Measurements from ENCODE around the gene PGP.
A peak's percentile ranks its signal among the peaks of the same experiment; 100 is the strongest.
"Not testable (repeated sequence)": the region's sequence is repeated elsewhere in the genome, so short reads cannot be mapped to it uniquely, and the experiment has no call there.

The PGP gene, protein sequence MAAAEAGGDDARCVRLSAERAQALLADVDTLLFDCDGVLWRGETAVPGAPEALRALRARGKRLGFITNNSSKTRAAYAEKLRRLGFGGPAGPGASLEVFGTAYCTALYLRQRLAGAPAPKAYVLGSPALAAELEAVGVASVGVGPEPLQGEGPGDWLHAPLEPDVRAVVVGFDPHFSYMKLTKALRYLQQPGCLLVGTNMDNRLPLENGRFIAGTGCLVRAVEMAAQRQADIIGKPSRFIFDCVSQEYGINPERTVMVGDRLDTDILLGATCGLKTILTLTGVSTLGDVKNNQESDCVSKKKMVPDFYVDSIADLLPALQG

DNA sequence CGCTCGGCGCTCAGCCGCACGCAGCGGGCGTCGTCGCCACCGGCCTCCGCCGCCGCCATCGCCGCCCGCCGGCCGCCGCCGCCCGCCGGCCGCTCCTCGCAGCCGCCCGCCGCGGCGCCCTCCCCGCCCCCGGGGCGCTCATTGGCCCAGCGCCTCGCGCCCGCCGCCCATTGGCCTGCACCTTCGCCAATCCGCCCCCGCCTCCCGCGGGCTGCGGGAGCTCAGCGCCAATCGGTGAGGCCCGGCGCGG lies at the start of gene PGP:
PGP (minus strand) TSS at position 122 of the 250 bp plus-strand sequence; CDS start at position 59, 63 bp downstream.
- Histone ChIP-seq H3K4me1 (ENCODE audit: control insufficient read depth in 5 of 5, insufficient read depth in 5 of 5, low read length in 5 of 5) (peaks cover 6 to 31% (median 22%) of the 10 kb centered on the region in 5 donors), H3K9ac (ENCODE audit: low read length in 5 of 5) (peak within 1 kb of the TSS in 4 of 5 donors; percentile 72 to 85 (median 78))

DNA sequence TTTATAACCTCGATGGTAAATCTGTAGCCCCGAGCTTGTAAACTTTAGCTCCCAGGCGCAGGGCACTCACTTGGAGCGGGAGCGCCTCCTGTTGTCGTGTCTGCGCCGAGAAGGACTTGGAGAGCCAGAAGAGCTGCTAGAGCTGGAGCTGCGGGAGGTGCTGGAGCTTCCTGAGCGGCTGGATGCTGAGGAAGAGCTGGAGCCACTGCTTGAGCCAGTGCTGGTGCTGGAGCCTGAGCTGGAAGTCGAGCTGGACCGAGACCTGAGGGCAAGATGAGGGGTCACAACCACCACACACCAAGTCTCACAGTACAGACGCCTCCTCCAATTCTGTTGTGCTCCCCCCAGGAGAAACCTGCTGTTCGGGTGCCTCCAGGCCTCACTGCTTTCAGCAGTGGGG lies 48.4 kb upstream of the PGP start:
- not testable (repeated sequence) for H3K27ac ChIP-seq (ENCODE audit: low read depth, low read length); H3K4me3 ChIP-seq (ENCODE audit: low read depth in 1 of 5, low read length in 5 of 5); H3K9me3 ChIP-seq (ENCODE audit: control insufficient read depth in 5 of 5, low read length in 5 of 5); H3K9ac ChIP-seq (ENCODE audit: low read length in 5 of 5); H3K27me3 ChIP-seq (ENCODE audit: control insufficient read depth in 5 of 5, insufficient read depth in 4 of 5, low read length in 5 of 5)
- Histone ChIP-seq H3K36me3 (ENCODE audit: control insufficient read depth in 5 of 5, insufficient read depth in 5 of 5, low read length in 5 of 5) (peaks cover 14 to 61% (median 40%) of the 10 kb centered on the region in 5 donors), H3K4me1 (ENCODE audit: control insufficient read depth in 5 of 5, insufficient read depth in 5 of 5, low read length in 5 of 5) (peaks cover under 1 to 24% (median 19%) of the 10 kb centered on the region in 5 donors)

More for the DNA sequence above, at the start of gene PGP:
- peak within 1 kb of the TSS; percentile 80 to 88 (median 83) for H3K4me3 ChIP-seq (ENCODE audit: low read depth in 1 of 5, low read length in 5 of 5)
- no peaks in the 10 kb centered on the region for H3K27me3 ChIP-seq (ENCODE audit: control insufficient read depth in 5 of 5, insufficient read depth in 4 of 5, low read length in 5 of 5)
- peak within 1 kb of the TSS; percentile 83 for H3K27ac ChIP-seq (ENCODE audit: low read depth, low read length)
- H3K36me3 ChIP-seq (ENCODE audit: control insufficient read depth in 5 of 5, insufficient read depth in 5 of 5, low read length in 5 of 5), result peaks cover 0 to 18% (median 7%) of the 10 kb centered on the region in 5 donors
- H3K9me3 ChIP-seq (ENCODE audit: control insufficient read depth in 5 of 5, low read length in 5 of 5), result no peaks in the 10 kb centered on the region

DNA sequence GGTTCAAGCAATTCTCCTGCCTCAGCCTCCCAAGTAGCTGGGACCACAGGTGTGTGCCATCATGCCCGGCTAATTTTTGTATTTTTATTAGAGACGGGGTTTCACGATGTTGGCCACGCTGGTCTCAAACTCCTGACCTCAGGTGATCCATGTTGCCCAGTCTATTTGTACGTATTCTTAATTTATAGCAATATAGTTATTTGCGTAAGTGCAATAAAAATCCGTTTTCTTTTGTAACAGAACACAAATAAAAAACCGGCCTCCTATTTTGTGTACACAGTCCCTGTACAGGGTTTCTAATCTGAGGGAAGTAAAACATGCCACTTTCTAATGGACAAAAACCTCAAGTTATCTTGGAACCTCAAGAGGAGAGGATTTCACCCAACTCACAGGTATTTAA lies 45.6 kb upstream of the PGP start:
- Histone ChIP-seq H3K9ac (ENCODE audit: low read length in 5 of 5) (no peak overlapping the region), H3K4me1 (ENCODE audit: control insufficient read depth in 5 of 5, insufficient read depth in 5 of 5, low read length in 5 of 5) (peaks cover 0 to 7% (median 6%) of the 10 kb centered on the region in 5 donors), H3K27me3 (ENCODE audit: control insufficient read depth in 5 of 5, insufficient read depth in 4 of 5, low read length in 5 of 5) (no peaks in the 10 kb centered on the region), H3K36me3 (ENCODE audit: control insufficient read depth in 5 of 5, insufficient read depth in 5 of 5, low read length in 5 of 5) (peaks cover 14 to 86% (median 67%) of the 10 kb centered on the region in 5 donors), H3K27ac (ENCODE audit: low read depth, low read length) (no peak overlapping the region), H3K9me3 (ENCODE audit: control insufficient read depth in 5 of 5, low read length in 5 of 5) (no peaks in the 10 kb centered on the region), H3K4me3 (ENCODE audit: low read depth in 1 of 5, low read length in 5 of 5) (no peak overlapping the region)

DNA sequence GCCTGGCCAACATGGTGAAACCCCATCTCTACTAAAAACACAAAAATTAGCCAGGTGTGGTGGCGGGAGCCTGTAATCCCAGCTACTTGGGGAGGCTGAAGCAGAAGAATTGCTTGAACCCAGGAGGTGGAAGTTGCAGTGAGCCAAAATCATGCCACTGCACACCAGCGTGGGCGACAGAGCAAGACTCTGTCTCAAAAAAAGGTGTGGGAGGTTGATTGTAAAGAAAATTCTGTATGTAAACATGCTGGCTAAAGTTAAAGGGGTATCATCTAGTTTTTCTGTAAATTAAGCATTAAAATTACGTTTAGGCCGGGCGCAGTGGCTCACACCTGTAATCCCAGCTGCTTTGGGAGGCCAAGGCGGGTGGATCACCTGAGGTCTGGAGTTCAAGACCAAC lies 43.9 kb upstream of the PGP start:
- H3K9me3 ChIP-seq (ENCODE audit: control insufficient read depth in 5 of 5, low read length in 5 of 5); H3K27me3 ChIP-seq (ENCODE audit: control insufficient read depth in 5 of 5, insufficient read depth in 4 of 5, low read length in 5 of 5); H3K27ac ChIP-seq (ENCODE audit: low read depth, low read length); H3K4me1 ChIP-seq (ENCODE audit: control insufficient read depth in 5 of 5, insufficient read depth in 5 of 5, low read length in 5 of 5); H3K4me3 ChIP-seq (ENCODE audit: low read depth in 1 of 5, low read length in 5 of 5); H3K9ac ChIP-seq (ENCODE audit: low read length in 5 of 5): not testable (repeated sequence)
- H3K36me3 ChIP-seq (ENCODE audit: control insufficient read depth in 5 of 5, insufficient read depth in 5 of 5, low read length in 5 of 5), result peaks cover 12 to 90% (median 78%) of the 10 kb centered on the region in 5 donors

DNA sequence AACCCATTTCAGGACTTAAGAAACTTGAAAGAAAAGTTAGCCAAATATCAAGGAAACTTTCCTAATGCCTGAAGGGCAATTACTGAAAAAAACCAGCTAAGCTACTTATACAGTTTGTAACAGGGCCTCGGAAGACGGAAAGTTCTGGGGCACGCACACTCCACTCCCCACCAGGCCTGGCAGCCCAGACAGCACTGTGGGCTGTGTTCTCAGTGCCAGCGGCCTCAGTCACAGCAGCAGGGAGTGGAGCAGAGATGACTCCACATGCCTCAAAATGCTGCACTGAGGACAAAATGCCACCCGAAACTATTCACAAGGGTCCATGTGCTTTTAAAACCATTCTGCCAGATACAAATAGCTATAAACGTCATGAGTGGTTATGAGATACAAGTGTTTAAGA lies 43.1 kb upstream of the PGP start:
- Histone ChIP-seq H3K4me3 (ENCODE audit: low read depth in 1 of 5, low read length in 5 of 5) (no peak overlapping the region), H3K9me3 (ENCODE audit: control insufficient read depth in 5 of 5, low read length in 5 of 5) (no peaks in the 10 kb centered on the region), H3K36me3 (ENCODE audit: control insufficient read depth in 5 of 5, insufficient read depth in 5 of 5, low read length in 5 of 5) (peaks cover 12 to 89% (median 75%) of the 10 kb centered on the region in 5 donors), H3K9ac (ENCODE audit: low read length in 5 of 5) (no peak overlapping the region), H3K27me3 (ENCODE audit: control insufficient read depth in 5 of 5, insufficient read depth in 4 of 5, low read length in 5 of 5) (no peaks in the 10 kb centered on the region), H3K27ac (ENCODE audit: low read depth, low read length) (no peak overlapping the region), H3K4me1 (ENCODE audit: control insufficient read depth in 5 of 5, insufficient read depth in 5 of 5, low read length in 5 of 5) (no peaks in the 10 kb centered on the region)

DNA sequence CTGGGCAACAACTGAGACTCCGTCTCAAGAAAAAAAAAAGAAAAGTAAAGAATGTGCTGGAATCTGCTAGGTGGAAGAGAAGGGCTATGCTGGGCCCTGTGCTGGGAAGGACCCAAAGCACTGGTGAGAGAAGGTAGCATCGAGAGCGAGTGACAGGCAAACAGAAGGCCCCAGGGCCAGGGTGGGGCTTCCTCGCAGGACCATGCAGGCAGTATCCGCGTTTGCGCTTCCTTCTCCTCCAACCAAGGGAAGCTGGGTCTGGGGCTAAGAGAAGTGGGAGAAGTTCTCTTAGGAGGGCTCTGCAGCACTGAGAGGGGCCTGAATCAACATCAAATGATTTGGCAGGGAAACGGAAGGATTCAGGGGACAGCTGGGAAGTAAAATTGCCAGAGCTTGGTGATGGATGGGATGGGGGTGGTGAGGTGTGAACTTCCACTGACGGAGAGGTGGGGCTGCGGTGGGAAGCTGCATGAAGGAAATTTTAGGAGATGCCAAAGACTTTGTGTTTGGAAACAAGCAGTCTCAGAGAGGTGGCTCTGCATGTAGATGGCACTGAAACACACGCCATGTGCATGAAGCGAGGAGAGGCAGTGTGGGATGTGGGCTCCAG lies 42.0 kb upstream of the PGP start:
- Histone ChIP-seq H3K27ac (ENCODE audit: low read depth, low read length) (no peak overlapping the region), H3K4me3 (ENCODE audit: low read depth in 1 of 5, low read length in 5 of 5) (no peak overlapping the region), H3K9ac (ENCODE audit: low read length in 5 of 5) (peak overlapping the region in 1 of 5 donors; percentile 19), H3K27me3 (ENCODE audit: control insufficient read depth in 5 of 5, insufficient read depth in 4 of 5, low read length in 5 of 5) (no peaks in the 10 kb centered on the region), H3K9me3 (ENCODE audit: control insufficient read depth in 5 of 5, low read length in 5 of 5) (no peaks in the 10 kb centered on the region), H3K4me1 (ENCODE audit: control insufficient read depth in 5 of 5, insufficient read depth in 5 of 5, low read length in 5 of 5) (peaks cover 1 to 7% (median 6%) of the 10 kb centered on the region in 5 donors), H3K36me3 (ENCODE audit: control insufficient read depth in 5 of 5, insufficient read depth in 5 of 5, low read length in 5 of 5) (peaks cover 9 to 80% (median 65%) of the 10 kb centered on the region in 5 donors)

DNA sequence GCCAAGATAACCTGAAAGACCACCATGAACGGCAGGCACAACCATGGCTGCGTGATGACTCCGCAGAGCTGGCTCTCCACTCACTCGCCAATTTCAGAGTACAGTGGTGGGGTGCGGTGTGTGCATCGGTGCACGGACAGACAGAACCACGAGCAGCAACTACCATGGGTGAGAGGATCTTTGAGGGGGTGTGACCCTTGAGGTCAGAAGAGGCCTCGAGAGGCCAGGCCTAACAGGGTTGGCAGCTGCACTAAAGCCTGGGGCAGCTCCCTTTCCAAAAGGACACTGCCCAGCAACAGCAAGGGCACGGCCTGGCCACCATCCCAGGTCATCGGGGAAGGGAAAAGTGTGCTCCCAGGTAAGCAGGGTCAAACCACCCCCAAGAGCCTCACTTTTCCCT lies 38.7 kb upstream of the PGP start:
- Histone ChIP-seq H3K4me3 (ENCODE audit: low read depth in 1 of 5, low read length in 5 of 5) (no peak overlapping the region), H3K27ac (ENCODE audit: low read depth, low read length) (no peak overlapping the region), H3K36me3 (ENCODE audit: control insufficient read depth in 5 of 5, insufficient read depth in 5 of 5, low read length in 5 of 5) (peaks cover 0 to 60% (median 51%) of the 10 kb centered on the region in 5 donors), H3K9me3 (ENCODE audit: control insufficient read depth in 5 of 5, low read length in 5 of 5) (no peaks in the 10 kb centered on the region), H3K4me1 (ENCODE audit: control insufficient read depth in 5 of 5, insufficient read depth in 5 of 5, low read length in 5 of 5) (peaks cover 1 to 23% (median 20%) of the 10 kb centered on the region in 5 donors), H3K27me3 (ENCODE audit: control insufficient read depth in 5 of 5, insufficient read depth in 4 of 5, low read length in 5 of 5) (no peaks in the 10 kb centered on the region), H3K9ac (ENCODE audit: low read length in 5 of 5) (no peak overlapping the region)

DNA sequence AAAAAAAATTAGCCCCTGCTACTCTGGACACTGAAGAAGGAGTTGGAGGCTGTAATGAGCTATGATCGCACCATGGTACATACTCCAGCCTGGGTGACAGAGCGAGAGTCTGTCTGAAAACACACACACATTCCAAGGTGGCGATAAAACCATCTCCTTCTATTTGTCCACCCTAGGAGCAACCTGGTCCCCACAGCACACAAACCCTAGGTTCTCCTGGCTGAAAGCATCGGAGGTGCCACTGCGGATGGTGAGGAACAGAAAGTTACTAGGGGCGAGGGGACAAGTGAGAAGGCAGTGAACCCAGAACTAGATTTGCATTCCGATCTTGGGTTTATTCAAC lies 38.1 kb upstream of the PGP start:
- peaks cover 0 to 55% (median 46%) of the 10 kb centered on the region in 5 donors for H3K36me3 ChIP-seq (ENCODE audit: control insufficient read depth in 5 of 5, insufficient read depth in 5 of 5, low read length in 5 of 5)

DNA sequence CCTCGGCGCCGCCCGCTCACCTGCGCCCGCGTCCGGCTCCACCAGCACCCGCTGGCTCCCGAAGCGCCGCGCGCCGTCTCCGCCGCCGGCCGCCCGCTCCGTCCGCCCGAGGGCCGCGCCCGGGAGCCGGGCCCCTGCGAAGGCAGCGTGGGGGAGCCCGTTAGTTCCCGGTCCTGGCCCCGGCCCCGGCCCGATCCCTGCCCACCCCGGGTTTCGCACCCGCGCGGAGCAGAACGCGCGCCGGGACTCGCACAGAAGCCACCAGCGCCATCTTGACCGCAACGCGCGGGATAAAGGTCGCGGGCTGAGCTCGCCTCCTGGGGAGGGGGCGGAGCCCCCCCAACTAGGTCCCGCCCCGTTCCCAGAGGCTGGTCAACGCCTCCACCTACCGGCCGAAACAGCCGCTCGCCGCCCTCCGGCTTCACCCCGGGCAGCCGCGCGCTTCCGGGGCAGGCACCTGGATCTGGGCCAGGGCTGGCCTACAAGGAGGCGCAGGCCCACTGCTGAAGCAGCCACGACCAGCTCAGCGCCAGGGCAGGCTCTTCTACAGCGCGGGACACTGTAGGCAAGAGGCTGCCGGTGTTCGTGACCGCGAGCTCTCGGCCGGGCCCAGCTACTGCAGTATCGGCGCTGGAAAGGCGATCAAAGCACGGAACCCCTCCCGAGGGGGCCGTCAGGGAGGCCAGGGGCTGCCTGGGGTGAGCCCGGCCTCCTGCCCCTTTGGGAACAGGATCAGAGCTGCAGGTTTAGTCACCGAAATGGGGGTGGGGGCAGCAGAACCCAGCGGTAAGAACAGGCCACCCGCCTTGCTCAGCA lies 36.9 kb upstream of the PGP start, which contains the start of gene ECI1:
ECI1 (minus strand) TSS at position 292 of the 816 bp plus-strand sequence; CDS start at position 271, 21 bp downstream.
- no peaks in the 10 kb centered on the region for H3K9me3 ChIP-seq (ENCODE audit: control insufficient read depth in 5 of 5, low read length in 5 of 5)
- H3K9ac ChIP-seq (ENCODE audit: low read length in 5 of 5), result peak within 1 kb of the TSS; percentile 35 to 86 (median 66)
- peak within 1 kb of the TSS; percentile 79 for H3K27ac ChIP-seq (ENCODE audit: low read depth, low read length)
- peak within 1 kb of the TSS; percentile 62 to 79 (median 69) for H3K4me3 ChIP-seq (ENCODE audit: low read depth in 1 of 5, low read length in 5 of 5)
- H3K4me1 ChIP-seq (ENCODE audit: control insufficient read depth in 5 of 5, insufficient read depth in 5 of 5, low read length in 5 of 5), result peaks cover 1 to 23% (median 20%) of the 10 kb centered on the region in 5 donors
- H3K36me3 ChIP-seq (ENCODE audit: control insufficient read depth in 5 of 5, insufficient read depth in 5 of 5, low read length in 5 of 5), result peaks cover 0 to 45% (median 34%) of the 10 kb centered on the region in 5 donors
- H3K27me3 ChIP-seq (ENCODE audit: control insufficient read depth in 5 of 5, insufficient read depth in 4 of 5, low read length in 5 of 5), result no peaks in the 10 kb centered on the region

More for the DNA sequence above, 38.1 kb upstream of the PGP start:
- H3K9ac ChIP-seq (ENCODE audit: low read length in 5 of 5), result no peak overlapping the region
- no peak overlapping the region for H3K27ac ChIP-seq (ENCODE audit: low read depth, low read length)
- no peaks in the 10 kb centered on the region for H3K27me3 ChIP-seq (ENCODE audit: control insufficient read depth in 5 of 5, insufficient read depth in 4 of 5, low read length in 5 of 5)
- H3K4me1 ChIP-seq (ENCODE audit: control insufficient read depth in 5 of 5, insufficient read depth in 5 of 5, low read length in 5 of 5), result peaks cover 1 to 23% (median 20%) of the 10 kb centered on the region in 5 donors
- no peaks in the 10 kb centered on the region for H3K9me3 ChIP-seq (ENCODE audit: control insufficient read depth in 5 of 5, low read length in 5 of 5)
- no peak overlapping the region for H3K4me3 ChIP-seq (ENCODE audit: low read depth in 1 of 5, low read length in 5 of 5)
